HuH-7.5 (cell line): ENCODE results near the gene LEP.
A peak's percentile ranks its signal among the peaks of the same experiment; 100 is the strongest.

Experiments
- DNase-seq: peaks from one replicate; pipeline ENCODE4 v3.0.0; 2011; ENCODE audit warnings: low spot score

The LEP gene

DNA sequence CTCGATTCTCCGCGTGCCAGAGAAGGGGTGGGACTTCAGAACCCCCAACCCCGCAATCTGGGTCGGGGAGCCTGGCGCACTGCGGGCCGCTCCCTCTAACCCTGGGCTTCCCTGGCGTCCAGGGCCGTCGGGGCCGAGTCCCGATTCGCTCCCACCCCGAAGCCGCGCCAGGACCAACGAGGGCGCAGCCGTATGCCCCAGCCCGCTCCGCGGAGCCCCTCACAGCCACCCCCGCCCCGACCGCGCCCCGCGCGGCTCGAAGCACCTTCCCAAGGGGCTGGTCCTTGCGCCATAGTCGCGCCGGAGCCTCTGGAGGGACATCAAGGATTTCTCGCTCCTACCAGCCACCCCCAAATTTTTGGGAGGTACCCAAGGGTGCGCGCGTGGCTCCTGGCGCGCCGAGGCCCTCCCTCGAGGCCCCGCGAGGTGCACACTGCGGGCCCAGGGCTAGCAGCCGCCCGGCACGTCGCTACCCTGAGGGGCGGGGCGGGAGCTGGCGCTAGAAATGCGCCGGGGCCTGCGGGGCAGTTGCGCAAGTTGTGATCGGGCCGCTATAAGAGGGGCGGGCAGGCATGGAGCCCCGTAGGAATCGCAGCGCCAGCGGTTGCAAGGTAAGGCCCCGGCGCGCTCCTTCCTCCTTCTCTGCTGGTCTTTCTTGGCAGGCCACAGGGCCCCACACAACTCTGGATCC lies at the start of gene LEP:
TSS of gene LEP (plus strand) at position 583 of the 691 bp plus-strand sequence. CDS start 10,741 bp downstream, outside the sequence.
- DNase-seq: no peak

- no peak for DNase-seq
Observed at GRCh38 chr7:128192497-128193142, 48.5 kb upstream of the LEP start.

DNA sequence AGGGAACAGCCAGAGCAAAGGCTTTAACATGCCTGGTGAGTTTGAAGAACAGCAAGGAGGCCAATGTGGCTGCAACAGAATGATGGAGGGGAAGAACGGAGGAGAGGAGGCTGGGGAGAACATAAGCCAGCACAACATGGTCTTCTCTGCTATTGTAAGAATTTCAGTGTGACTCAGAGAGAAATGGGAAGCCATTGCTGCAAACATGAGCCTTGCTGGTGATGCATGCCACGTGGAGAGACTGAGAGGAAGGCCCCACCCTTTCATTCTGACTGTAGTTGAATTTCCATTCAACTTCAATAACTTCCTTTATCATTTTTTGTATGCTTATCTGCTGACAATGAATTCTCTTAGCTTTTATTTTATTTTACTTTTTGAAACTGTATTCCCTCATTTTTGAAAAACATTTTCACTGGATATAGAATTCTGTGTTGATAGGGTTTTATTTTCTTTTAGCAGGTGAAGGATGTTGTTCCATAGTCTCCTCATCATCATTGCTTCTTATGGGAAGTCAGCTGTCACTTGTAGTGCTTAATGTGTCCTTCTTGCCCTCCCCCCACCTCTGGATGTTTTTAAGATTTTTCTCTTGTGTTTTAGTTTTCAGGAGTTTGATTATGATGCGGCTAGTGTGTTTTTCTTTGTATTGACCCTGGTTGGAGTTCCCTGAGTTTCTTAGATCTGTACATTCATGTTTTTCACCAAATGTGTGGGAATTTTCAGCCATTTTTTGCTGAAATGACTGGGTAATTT lies 46.4 kb upstream of the LEP start:
- DNase-seq: no peak

GRCh38 chr7:128197589-128197988 lies 43.5 kb upstream of the LEP start:
- no peak for DNase-seq

DNA sequence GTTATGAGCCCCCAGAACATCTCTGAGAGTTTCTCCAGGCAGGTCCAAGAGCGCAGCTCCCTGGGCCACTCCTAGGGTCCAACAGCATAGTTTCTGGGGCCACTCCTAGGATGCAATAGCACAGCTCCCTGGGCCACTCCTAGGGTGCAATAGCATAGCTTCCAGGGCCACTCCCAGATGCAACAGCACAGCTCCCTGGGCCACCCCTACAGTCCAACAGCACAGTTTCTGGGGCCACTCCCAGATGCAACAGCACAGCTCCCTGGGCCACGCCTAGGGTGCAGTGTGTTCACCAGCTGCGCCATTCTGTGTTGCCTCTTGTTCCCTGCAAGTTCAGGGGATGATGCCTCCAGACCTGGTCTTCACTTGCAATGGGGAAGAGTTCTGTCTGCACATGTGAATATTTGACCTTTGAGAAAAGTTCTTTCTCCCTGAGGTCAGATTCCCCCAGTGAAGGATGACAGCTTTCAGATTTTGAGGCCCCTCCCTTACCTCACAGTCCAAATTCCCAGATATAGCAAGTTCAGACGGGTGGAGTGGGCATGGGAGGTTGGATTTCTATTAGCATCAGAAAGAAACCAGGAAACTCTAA lies 43.0 kb upstream of the LEP start:
- DNase-seq: no peak

DNA sequence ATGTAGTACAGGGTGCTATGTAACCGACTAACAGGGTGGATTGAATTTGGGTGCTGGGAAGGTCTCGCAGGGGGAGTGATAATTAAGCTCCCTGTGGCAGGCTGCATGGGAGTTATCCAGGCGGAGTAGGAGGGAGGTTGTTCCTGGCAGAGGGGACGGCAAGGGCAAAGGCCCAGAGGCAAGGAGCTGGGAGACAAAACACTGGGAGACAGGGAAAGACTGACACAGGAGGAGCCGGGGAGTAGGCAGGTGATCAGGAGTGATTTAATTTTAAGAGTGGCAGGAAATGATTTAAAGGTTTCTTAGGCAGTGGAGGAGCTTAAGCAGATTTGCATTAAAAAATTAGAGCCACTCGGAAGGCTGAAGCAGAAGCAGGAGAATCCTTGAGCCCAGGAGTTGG lies 40.7 kb upstream of the LEP start:
- DNase-seq: no peak

DNA sequence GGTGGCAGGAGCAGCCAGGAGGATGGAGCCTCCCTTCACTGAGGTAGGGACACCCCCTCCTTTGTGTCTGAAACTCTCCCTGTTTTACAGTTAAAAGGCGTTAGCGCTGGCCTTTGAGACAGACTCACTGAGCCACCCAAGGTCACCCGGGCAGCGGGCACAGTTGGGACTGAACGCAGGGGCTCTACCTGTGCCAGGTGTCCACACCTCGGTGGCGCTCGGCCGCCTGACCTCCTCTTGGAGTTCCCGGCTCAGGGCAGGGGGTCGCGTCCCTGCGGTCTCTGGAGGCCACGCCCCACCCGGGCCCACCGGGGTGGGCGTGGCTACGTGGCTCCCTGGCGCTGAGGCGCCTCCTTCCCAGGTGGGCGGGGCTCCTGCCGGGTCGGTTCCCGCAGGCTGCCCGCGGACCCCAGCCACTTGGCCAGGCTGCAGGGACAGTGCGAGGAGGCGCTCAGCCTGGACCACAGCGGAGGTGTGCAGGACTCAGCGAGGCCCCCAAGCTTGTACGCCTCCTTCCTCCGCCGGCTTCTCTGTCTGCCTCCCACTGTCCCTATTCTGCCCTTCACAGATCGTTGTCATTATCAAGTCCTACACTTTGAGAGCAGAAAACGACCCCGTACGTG lies 39.9 kb upstream of the LEP start:
- no peak for DNase-seq

DNA sequence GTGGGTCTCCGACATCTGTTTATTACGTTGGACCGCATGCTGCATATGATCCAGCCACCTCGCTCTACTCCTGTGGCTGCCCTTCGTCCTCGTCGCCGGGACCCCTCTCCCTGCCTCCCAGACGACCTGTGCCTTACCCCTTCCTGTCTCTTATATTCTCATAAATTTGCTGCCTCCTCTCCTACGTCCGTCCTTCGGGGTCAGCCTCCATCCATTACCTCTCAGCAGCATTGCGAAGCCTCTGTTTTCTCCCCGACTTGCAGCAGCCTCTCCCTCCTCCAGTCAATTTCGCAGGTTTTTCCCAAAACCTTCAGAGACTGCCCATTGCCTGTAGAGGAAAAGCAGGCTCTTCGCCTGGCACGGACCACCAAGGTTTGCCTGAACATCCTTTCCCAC lies 39.4 kb upstream of the LEP start:
- DNase-seq: no peak

DNA sequence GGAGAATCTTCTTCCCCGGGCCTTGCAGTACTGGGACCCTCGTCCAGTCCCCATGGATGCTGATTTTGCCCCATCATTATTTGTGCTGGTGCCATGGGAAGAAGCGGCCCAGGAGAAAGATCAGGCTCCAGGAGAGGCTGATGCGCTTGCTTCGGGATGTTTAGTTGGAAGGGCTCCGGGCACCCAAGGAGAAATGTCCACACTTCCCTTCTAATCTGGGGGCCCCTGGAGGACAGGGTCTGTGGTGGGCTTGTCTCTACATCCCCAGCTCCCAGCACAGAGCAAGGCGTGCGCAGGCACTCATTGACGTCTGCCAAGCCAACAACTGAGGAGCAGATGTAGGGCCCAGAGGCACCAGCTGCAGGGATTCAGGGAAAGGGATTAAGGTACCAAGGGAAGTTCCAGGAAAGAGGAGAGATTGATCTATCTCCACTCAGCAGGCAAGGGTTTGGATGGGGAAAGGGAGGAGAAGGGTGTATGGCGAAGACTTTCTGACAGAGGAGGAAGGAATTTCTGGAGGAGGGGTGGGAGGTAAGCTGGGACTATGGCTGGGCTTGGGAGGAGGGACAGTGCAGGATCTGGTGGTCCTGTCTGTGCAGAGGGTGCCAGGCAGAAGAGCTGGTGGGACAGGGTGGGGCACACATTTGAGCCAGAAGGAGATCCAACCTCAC lies 38.7 kb upstream of the LEP start:
- DNase-seq: no peak

DNA sequence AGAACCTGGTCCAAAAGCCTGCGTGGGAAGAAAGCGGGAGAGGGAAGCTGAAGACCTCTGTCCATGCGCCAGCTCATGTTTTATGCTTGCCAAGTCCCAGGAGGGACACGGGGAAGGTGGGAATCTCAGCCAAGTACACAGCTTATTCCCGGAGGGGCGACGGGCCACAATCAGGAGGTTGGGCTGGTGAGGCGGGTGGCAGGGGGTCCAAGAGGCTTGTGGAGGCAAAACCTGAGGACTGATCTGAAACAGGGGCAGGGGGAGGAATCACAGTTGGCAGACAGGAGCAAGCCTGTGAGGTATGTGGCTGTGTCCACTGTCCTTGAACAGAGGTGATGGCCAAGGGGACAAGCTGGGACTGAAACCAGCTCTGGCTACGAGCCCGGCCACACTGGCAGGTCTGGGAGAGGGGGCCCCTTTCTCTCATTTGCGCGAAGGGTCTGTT lies 38.0 kb upstream of the LEP start:
- DNase-seq: no peak

DNA sequence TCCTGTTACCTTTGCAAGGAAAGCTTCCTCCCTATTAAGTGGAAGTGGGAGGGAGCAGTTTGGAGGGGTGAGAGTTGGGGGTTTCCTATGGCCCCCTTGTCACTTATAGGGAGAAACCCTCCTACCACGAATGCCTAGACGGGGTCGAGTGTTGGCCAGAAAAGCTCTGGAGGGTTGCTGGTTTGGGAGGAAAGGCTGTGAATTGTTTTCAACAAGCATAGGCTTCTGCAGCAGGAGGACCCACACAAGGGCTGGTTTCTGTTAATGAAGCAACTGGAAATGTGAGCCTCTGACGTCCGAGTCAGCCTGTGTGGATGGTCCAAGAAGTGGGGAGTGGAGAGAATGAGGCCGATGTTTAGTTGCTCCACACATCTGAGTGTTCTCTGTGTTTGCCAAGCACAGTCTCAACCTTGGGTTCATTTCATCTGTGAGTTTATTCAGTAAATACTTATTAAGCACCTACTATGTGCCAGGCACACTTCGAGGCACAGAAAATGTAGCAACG lies 37.3 kb upstream of the LEP start:
- no peak for DNase-seq

DNA sequence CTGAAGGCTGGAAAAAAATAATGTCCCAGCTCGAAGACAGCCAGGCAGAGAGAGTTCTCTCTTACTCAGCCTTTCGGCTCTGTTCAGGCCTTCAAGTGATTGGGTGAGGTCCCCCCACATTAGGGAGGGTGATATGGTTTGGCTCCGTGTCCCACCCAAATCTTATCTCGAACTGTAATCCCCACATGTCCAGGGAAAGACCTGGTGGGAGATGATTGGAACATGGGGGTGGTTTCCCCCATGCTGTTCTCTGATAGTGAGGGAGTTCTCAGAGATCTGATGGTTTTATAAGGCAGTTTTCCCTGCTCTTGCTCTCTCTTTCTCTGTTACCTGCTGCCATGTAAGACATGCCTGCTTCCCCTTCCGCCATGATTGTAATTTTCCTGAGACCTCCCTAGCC lies 36.6 kb upstream of the LEP start:
- no peak for DNase-seq

DNA sequence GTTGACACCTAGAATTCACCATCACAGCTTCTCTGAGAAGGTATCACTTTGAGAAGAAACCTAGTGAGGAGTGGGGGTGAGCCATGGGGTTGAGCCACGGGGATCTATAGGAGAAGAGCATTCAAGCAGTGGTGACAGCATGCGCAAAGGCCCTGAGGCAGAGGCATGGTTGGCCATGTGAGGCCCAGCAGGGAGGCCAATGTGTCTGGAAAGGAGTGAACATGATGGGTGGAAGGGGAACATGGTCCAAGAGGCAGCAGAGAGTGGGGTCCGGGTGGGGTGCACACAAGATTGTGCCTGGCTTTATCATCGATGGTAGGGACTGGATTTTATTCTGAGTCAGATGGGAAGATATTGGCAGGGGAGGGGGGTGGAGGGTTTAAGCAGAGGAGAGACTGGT lies 36.0 kb upstream of the LEP start:
- DNase-seq: no peak

- DNase-seq: no peak
Observed at GRCh38 chr7:128206017-128206746, 34.9 kb upstream of the LEP start.

GRCh38 chr7:128206747-128207500 lies 34.2 kb upstream of the LEP start:
- DNase-seq: no peak

- DNase-seq: no peak
Observed at GRCh38 chr7:128207609-128208008, 33.5 kb upstream of the LEP start.

- DNase-seq: peak; percentile 89
Observed at GRCh38 chr7:128209229-128210035, 31.6 kb upstream of the LEP start.

DNA sequence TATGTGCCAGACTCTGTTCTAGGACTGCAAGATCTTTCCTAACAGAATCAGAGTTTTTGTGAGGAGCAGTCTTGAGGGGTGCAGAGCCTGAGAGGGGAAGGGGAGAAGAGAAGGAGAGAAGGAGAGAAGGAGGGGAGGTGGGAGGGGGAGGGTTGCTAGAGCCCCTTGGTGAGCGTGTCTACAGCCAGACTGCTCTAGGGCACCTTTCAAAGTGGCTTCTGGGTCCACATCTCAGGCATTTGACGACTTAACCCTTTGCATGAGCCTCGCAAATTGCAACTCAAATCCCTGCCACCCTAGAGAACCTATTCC lies 31.1 kb upstream of the LEP start:
- DNase-seq: no peak
